ENCODE data around the gene FYN.

Gene FYN

DNA sequence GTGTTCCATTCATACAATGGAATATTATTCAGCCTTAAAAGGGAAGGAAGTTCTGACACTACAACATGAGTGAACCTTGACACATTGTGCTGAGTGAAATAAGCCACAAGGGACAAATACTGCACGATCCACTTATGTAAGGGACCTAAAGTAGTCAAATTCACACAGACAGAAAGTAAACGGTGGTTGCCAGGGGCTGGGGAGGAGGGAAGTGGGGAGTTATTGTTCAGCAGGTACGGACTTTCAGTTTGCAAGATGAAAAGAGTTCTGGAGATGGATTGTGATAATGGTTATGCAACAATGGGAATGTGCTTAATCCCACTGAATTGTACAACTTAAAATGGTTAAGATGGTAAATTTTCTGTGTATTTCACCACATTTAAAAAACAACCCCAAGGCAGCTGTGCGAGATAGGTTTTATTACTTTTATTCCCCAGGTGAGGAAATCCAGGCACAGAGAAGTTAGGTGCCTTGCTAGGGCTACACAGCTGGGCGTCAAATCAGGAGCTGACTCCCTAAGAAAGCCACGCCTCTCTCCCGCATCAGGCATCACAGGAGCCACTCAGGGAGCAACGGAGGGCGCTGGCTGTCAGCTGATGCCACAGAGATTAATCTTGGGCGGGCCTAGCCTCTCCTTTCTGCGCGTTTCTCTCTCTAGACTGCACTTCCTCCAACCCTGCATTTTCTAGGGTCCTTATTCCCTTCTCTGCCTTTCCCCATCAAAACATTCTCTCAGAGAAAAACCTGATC is 258.2 kb downstream of the FYN start:
- DNase-seq, result no peak

DNA sequence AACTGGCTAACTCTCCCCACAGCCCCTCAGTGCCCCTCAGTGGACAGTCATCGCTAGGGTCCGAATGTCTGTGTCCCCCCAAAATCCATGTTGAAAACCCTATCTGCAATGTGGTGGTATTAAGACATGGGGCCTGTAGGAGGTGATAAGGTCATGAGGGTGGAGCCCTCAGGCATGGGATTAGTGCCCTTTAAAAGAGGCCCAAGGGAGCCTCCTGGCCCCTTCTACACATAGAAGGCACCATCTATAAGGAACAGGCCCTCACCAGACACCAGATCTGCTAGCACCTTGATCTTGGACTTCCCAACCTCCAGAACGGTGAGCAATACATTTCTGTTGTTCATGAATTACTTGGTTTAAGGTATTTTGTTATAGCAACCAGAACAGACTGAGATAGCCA is 260.9 kb downstream of the FYN start:
- no peak for DNase-seq

DNA sequence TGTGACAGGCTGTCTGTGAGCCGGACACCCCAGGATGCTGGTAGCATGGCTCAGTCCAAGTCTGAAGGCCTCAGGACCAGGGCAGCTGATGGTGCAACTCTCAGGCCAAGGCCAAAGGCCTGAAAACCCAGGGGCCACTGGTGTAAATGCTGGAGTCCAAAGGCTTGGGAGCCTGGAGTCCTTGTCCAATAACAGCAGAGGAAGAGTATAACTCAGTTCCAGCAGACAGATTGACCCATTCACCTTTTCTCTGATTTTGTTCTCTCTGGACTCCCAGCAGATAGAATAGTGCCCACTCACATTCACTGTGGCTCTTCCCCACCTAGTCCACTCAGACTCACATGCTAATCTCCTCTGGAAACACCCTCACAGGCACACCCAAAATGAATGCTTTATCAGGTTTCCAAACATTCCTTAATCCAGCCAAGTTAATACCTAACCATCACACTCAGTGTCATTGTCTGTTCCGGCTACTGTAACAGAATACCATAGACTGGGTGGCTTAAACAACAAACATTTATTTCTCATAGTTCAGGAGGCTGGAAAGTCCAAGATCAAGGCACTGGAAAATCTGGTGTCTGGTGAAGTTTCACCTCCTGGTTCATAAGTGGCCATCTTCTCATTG is 262.6 kb downstream of the FYN start:
- no peak for DNase-seq

All from NCI-H1105 (cell line).